CD1c-positive myeloid dendritic cell (primary cell): ENCODE results near the gene GFPT2.

Experiments used
- DNase-seq: peaks from one replicate; pipeline ENCODE4 v3.0.0-alpha.2; 2016; ENCODE audit errors: extremely low spot score

Gene GFPT2

GRCh38 chr5:180350711-180351465, 2.2 kb downstream of the GFPT2 start:
- no peak for DNase-seq

DNA sequence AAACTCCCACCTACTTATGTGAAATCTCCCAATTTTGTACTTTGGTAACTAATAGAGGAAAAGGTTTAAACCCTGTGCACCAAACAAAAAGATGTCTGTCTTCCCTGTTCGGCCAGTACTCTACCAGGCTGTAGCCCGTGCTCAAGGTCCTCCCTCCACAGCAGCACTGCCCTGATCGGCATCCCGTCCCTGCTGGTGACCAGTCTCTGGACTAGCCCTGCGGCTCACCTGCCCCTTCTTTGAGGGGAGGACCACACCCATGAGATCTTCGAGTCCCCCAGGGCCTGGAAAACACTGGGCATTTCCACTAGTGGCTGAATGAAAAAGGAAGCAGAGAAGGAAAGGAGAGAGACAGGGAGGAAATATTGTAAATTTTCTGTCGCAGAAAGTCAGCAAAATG, 2.8 kb downstream of the GFPT2 start:
- no peak for DNase-seq

- DNase-seq: no peak
Measured at GRCh38 chr5:180349391-180349790, 3.7 kb downstream of the GFPT2 start.

DNA sequence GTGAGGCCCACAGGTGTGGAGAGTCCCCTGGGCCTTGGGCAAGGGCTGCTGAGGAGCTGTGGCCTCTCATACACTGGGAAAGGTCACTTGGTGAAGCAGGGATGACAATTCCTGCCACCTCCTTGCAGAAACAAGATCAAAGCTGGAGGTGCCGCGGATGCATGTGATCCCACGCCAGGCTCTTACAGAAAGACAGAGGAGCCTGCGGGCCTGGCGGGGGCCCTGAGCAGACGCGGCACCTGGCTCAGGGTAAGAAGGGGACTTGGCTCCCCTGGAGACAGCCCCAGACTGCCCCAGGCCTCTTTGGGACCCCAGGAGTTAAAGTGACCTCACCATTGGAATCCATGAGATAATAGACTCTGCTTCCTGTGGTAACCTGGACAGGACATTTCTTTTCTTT, 4.8 kb downstream of the GFPT2 start:
- no peak for DNase-seq

GRCh38 chr5:180347702-180348101, 5.4 kb downstream of the GFPT2 start:
- DNase-seq: no peak

DNA sequence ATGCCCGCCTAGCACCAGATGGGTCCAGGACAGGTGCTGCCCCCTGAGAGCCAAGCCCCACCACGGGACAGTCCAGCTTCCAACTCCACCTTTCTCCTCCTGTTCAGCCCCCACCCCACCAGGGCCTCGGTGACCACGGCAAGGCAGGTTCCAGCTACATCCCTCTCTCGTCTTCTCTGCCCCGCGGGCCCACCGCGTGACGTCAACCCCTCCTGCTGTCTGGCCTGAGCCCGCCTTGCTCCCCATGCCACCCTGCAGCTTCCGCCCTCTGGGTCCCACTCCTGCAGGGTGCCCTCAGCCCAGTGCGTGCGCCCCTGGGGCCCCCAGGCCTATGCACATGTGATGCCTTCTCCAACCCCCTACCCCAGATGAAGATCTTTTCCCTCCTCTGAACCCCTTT, 6.8 kb downstream of the GFPT2 start:
- no peak for DNase-seq

DNA sequence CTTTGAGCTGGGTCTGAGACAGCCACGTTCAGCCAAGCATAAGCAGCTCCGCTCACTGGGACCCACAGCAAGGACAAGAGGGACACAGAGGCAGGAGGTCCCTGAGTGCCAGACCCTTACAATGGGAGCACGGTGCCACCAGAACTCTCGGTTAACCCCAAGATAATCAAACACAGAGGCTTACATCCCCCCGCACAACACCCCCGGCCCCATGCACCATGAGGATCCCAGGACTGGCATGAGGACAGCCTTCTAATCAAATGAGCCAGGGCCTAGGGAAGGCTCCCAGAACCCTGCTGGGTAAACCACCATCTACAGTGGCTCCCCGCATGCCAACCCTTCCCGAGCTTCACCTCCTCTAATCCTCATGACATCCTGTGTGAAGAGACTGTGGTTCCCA, 7.4 kb downstream of the GFPT2 start:
- no peak for DNase-seq

- no peak for DNase-seq
Measured at GRCh38 chr5:180345186-180345585, 8.0 kb downstream of the GFPT2 start.

DNA sequence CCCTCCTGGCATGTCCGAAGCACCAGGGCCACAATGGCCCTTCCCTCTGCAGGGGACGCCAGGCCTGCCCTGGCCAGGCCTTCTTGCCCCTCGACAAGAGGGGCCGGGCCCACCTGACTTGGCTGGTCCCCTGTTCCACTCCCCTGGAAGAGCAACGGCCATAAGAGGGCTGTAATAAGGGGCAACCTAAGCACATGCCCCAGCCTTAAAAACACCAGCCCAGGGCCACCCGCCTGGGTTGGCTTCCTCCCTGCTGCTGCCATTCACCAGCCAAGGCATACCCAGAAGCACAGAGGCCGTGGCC, 8.5 kb downstream of the GFPT2 start:
- no peak for DNase-seq

DNA sequence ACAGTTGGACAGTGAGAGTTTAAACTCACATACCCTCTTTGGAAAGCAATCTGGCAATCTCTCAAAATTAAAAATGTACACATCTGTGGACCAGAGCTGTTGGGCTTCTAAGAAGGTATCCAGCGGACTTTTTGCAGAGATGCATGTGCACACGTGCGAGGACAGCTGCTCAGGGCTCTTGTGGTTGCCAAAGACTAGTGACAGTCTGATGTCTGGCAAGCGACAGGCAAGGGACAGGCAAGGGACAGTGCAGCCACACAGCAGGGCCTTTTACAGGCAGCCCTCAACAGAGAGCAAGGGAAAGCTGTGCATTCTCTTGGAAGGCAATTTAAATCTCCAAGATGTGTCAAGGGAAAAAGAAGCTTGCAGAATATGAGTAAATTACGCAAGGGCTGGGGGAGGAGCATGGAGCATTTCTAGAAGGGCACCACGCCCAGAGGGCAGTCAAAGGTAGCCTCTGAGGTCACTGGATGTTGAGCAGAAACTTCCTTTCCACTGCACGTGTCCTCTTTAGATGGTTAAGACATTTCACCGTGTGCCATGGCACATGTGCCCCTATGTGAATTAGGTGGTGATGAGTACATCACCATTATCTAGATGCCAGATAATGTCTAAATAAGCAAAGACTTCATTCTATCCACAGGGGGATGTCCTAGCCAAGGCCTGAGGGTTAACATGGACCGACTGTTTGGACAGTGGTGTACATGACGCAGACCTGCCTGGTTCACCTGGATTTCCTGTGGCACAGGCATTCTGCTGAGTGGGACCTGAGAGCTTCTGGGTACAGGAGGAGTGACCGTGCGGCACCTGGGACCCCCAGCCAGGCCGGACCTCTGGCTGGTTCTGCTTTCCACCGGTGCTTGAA, 9.1 kb downstream of the GFPT2 start:
- DNase-seq: peak; percentile 8

DNA sequence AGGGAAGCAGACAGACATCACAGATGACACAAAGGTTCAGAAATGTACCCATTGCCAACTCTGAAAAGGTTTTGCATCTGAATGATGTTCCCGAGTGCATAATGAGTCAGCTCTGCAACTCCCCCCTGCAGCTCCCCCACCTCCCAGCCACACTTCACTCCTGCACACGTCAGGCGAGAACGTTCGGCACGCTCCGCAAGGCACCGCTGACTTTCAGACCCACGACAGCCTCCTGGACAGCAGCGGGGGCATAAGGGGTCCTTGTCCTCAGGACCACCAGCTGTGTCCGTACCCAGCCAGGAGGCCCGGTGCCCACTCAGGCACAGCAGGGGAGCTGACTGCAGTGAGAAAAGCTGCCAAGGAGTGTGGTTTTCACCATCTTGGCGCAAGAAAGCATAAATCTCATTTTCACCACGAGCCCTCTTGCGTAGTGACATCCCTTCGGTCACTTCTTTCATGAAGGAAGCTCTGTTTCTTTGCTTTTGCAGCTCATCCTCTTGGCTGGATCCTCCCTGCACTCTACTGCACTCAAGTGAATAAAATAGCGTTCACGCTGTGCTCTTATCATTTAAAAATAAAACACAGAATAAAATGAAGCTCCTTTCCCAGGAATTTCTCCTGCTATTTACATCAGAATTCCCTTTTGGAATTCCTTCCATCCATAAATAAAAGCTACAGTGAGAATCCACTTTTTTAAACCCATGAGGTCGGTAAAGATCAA, 9.9 kb downstream of the GFPT2 start:
- DNase-seq: no peak

GRCh38 chr5:180341595-180341994, 11.5 kb downstream of the GFPT2 start:
- DNase-seq: no peak

DNA sequence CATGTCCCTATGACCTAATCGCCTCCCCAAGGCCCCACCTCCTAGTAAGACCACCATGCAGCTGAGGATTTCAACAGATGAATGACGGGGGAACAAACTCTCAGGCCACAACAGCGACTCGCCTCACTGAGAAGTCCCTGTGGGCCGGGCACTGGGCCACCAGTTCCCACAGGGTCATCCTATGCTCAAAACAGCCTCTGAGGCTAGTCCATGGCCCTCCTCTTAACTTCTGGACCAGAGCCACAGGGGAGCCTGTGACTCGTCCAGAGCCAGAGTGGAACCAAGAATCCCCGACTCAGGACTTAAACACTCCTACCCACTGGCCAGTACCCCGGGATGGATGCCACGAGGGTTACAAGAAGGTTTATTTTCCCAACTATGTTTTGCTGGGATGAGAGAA, 12.3 kb downstream of the GFPT2 start:
- no peak for DNase-seq

GRCh38 chr5:180339583-180340183, 13.5 kb downstream of the GFPT2 start:
- DNase-seq: no peak

DNA sequence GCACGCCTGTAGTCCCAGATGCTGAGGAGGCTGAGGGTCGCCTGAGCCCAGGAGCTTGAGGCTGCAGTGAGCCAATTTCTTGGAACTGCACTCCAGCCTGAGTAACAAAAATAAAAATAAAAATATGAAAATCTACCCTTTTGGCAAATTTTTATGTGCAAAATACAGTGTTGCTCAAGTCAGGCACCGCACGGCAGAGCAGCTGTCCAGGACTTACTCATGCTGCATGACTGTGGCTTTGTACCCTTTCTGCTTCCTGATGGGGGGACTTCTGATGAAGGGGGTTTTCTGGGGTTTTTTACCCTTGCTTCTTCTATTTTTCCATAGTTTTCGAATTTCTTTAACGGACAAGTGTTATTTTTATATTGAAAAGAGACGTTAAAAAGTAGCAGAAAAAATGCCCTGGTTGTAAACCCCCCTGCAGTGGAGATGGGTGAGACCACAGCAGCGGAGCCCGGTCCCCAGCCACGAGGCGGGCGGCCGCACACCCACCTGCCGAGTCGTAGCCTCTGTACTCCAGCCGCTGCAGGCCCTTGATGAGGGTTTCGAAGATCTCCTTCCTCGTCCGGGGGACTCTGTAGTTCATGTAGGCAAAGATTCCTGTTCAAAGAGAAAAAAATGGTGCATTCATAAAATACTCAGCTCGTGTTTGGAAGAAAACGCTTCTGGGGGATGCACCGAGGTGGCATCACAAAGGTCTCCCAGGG, 15.0 kb downstream of the GFPT2 start:
- DNase-seq: no peak

DNA sequence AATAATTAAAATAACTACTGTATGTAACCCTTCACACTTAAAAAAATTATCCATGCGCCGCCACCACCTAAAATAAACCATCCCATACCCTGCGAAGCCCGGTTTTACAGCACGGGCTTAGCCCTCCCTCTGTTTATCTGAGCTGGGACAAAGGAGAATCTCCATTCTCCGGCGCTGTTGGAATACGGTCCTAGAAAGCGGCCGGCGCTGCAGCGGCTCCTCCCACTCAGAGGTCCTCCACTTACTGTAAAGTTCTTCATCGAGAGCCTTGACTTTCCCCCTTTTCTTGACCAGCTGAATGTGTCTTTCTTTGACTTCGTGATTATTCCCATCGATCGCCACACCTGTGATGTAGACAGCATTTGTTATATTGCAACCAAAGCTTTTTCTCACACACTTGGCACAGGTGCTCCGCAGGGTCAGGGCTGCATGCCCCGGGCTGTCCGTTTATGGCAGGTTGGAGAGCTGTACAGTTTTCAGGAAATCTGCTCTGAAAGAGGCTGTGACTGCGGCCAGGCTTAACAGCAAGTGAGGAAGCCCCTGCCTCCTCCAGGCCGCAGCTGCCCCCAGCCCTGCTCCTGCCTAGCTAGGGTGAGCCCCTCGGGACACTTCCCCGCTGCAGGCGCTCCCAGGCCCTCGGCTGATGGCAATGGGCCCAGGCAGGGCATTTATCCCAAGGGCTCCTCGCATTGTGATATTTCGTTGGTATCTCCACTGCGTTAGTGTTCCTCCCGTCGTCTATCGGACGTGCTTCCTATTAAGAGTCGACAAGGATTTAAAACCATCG, 16.7 kb downstream of the GFPT2 start:
- no peak for DNase-seq

DNA sequence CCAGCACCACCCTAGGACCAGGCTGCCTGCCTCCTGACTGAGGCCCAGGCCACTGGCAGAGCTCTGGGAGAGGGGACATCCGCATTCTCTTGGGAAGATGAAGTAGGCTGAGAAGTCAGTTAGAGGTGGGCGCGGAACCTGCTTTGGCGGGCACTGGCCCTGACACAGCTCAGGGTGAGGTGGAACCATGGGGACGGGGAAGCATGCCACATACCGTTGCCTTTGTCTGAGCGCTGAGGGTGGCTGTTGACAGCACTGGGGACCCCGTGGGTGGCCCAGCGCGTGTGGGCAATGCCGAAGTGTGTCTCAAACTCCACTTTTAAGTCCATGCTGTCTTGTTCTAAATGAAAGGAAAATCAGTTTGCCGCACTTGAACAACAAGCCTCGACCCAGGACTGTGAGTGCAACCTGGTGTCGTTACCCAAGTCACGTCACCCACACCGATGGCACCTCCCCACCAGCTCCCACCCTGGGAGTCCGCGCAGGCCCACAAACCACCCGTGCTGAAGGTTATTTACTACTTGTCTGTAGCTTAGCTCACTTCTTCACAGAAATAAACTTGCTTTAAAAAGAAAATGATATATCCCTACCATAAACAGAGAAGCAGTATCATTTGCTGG, 17.4 kb downstream of the GFPT2 start:
- no peak for DNase-seq

DNA sequence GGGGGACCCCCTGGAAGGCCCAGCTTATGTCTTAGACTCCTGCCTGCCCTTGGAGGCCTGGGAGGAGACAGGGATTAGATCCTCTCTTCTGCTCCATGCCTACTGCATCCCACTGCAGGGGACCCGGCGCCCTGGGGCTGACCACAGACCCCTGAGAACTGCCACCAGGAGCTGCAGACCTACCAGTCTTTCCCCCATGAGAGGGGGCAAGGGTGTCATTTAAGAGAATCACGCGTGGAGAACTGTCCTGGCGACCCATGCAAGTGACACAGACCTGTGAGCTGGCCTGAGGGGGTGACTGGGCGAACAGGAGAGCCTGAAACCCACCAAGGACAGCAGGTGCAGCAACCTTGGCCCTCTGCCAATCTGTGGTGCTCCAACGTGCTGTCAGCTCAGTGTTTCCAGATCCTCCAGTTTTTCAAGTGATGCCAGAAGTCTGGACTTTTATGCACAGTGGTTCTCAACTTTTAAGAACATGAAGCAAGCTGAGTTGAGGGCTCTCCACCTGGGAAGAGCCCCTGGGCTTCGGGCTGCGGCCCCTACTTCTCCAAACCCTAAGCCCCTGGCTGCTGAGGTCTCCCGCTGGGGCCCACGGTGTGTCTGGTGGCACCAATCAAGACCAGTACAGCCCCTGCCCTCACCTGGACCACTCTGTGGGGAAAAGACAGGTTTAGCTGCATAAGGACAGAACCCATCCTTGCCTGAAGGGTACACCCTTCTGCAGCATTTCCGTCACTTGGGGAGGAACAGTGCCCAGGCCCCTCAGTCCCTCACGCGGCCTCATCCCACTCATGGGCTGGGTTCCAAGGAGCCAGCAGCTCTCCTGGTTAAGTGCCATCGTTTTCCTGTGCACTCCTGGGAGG, 18.2 kb downstream of the GFPT2 start:
- no peak for DNase-seq

DNA sequence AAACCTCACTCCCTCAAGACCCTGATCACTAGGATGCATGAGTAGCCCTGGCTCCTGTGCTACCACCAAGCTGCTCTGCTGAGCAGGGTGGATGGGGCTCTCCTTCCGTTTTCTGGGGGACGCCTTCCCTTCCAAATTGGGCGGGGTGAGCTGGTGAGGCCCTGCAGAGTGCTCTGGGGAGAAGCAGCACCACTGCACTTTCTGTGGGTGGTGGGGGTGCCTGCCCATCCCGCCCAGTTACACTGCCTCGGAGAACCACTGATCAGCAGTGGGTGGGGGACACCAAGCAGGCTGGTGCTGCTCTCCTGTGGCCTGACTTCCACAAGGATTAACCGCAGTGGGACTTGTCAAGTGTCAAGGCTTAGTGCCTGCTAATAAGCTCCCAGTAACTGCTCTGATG, 19.0 kb downstream of the GFPT2 start:
- DNase-seq: no peak

- no peak for DNase-seq
Measured at GRCh38 chr5:180333661-180334060, 19.5 kb downstream of the GFPT2 start.
